Thoracic aorta (tissue), 2 donors: ENCODE results near the gene CNKSR1. TPM values are rescaled to one million over a fixed set of nuclear protein-coding genes. Genes with fewer than 3 reads are reported as not detected.

ENCODE experiments used
- ATAC-seq: fragments of 150-250 bp; one replicate; pipeline ENCODE4 v1.8.0; 2017; ENCODE audit warnings: low read depth; ENCODE audit not compliant: insufficient number of reproducible peaks, low FRiP score
- DNase-seq: peaks from one replicate; pipeline ENCODE4 v3.0.0-alpha.2; 2020; ENCODE audit warnings: low spot score
- H3K27ac ChIP-seq, 2 donors: fragments of 200-600 bp; sonication (generic); 1 replicate in 1 of 2; 2 replicates in 1 of 2; pipeline ENCODE4 v1.5.1; 2016; ENCODE audit warnings: mild to moderate bottlenecking in 2 of 2, moderate library complexity in 2 of 2
- H3K27me3 ChIP-seq: fragments of 200-600 bp; sonication (generic); replicated peaks from 2 replicates; pipeline ENCODE4 v1.6.0; 2016; ENCODE audit warnings: mild to moderate bottlenecking; ENCODE audit not compliant: insufficient read depth
- H3K36me3 ChIP-seq: fragments of 200-600 bp; sonication (generic); one replicate; pipeline ENCODE4 v1.5.1; 2016
- H3K4me1 ChIP-seq, 2 donors: fragments of 200-600 bp; sonication (generic); 1 replicate in 1 of 2; 2 replicates in 1 of 2; pipeline versions ENCODE4 v1.5.1 to v1.6.0; 2016; ENCODE audit warnings: low read depth in 2 of 2, mild to moderate bottlenecking in 1 of 2; ENCODE audit not compliant: control insufficient read depth in 1 of 2
- H3K4me3 ChIP-seq: fragments of 200-600 bp; sonication (generic); 2 replicates; pipeline ENCODE4 v1.5.1; 2016; ENCODE audit warnings: mild to moderate bottlenecking
- H3K9me3 ChIP-seq: fragments of 200-600 bp; sonication (generic); 2 replicates; pipeline ENCODE4 v1.5.1; 2016
- CTCF ChIP-seq: fragments of 200-600 bp; sonication (generic); IDR thresholded peaks from one replicate; pipeline ENCODE4 v1.5.1; 2019; ENCODE audit warnings: antibody characterized with exemption
- total RNA-seq, 2 donors: library from RNA; depleted of rRNA; stranded (reverse); fragments of >200 nt; gene quantifications; one replicate each; pipeline versions ENCODE4 v1.1.0 to v1.2.3, GENCODE V29; 2016

The CNKSR1 gene
- total RNA-seq, 2 donors from 2014 or later = 5.8 to 17.5 TPM

GRCh38 chr1:26233903-26234643 lies 56.8 kb downstream of the CNKSR1 start, which contains the start of gene CEP85:
Gene CEP85, plus strand, starts transcription at chr1:26234200. Its CDS starts 5,584 bp downstream, at chr1:26239784.
- Histone ChIP-seq H3K4me3 (peak within 1 kb of the TSS; percentile 98), H3K36me3 (no peaks in the 10 kb centered on the region), H3K4me1 (peaks cover 3 to 10% of the 10 kb centered on the region in 2 donors), H3K27me3 (no peaks in the 10 kb centered on the region), H3K27ac (peak within 1 kb of the TSS; percentile 81 to 83), H3K9me3 (no peaks in the 10 kb centered on the region)
- DNase-seq = peak; percentile 88
- ATAC-seq = peak; percentile 96
- peak; percentile 37 for TF ChIP-seq CTCF

GRCh38 chr1:26234644-26235370 lies 57.5 kb downstream of the CNKSR1 start:
- no peak for DNase-seq
- Histone ChIP-seq H3K4me3 (peak overlapping the region; percentile 98), H3K4me1 (peaks cover 3 to 10% of the 10 kb centered on the region in 2 donors), H3K36me3 (no peaks in the 10 kb centered on the region), H3K9me3 (no peaks in the 10 kb centered on the region), H3K27ac (peak overlapping the region; percentile 81 to 83), H3K27me3 (no peaks in the 10 kb centered on the region)
- TF ChIP-seq CTCF = no peak
- ATAC-seq = no peak

GRCh38 chr1:26237230-26237966 lies 60.1 kb downstream of the CNKSR1 start:
- H3K27me3 ChIP-seq = no peaks in the 10 kb centered on the region
- H3K36me3 ChIP-seq = no peaks in the 10 kb centered on the region
- peaks cover 3 to 10% of the 10 kb centered on the region in 2 donors for H3K4me1 ChIP-seq
- no peaks in the 10 kb centered on the region for H3K9me3 ChIP-seq
- TF ChIP-seq CTCF = no peak
- ATAC-seq = no peak
- no peak for DNase-seq
- H3K4me3 ChIP-seq = no peak overlapping the region
- no peak overlapping the region for H3K27ac ChIP-seq

Other genes with a start within 250 kb of the CNKSR1 start
- 1 to 10 TPM; 3.6 to 6.9 TPM for gene PAFAH2, start 179.4 kb upstream of the CNKSR1 start, total RNA-seq
- gene EXTL1, start 155.7 kb upstream of the CNKSR1 start, total RNA-seq = 1 to 10 TPM in 1 of 2 donors, not detected in 1; 1.6 TPM
- gene SLC30A2, start 131.4 kb upstream of the CNKSR1 start, total RNA-seq = not detected
- not detected for gene TRIM63, start 109.9 kb upstream of the CNKSR1 start, total RNA-seq
- gene PDIK1L, start 65.7 kb upstream of the CNKSR1 start, total RNA-seq = 10 to 100 TPM in 1 of 2 donors, 1 to 10 TPM in 1; 9.6 to 10.4 TPM
- gene FAM110D, start 18.4 kb upstream of the CNKSR1 start, total RNA-seq = 10 to 100 TPM in 1 of 2 donors, 1 to 10 TPM in 1; 9.9 to 10.6 TPM
- gene C1orf232, start 8.5 kb upstream of the CNKSR1 start, total RNA-seq = not detected
- gene ZNF593, start 7.6 kb upstream of the CNKSR1 start, total RNA-seq = 10 to 100 TPM; 14.4 to 20.5 TPM
- not detected for gene ZNF593OS, start 5.7 kb upstream of the CNKSR1 start, total RNA-seq
- gene CATSPER4, start 13.1 kb downstream of the CNKSR1 start, total RNA-seq = not detected
- 1 to 10 TPM; 2.8 to 4.0 TPM for gene CEP85, start 56.7 kb downstream of the CNKSR1 start, total RNA-seq
- 100 to 1,000 TPM in 1 of 2 donors, 10 to 100 TPM in 1; 79.2 to 137 TPM for gene SH3BGRL3, start 102.6 kb downstream of the CNKSR1 start, total RNA-seq
- 10 to 100 TPM in 1 of 2 donors, 1 to 10 TPM in 1; 9.6 to 23.2 TPM for gene UBXN11, start 129.1 kb downstream of the CNKSR1 start, total RNA-seq
- 1 to 10 TPM in 1 of 2 donors, not detected in 1; 2.7 TPM for gene CD52, start 140.5 kb downstream of the CNKSR1 start, total RNA-seq
- gene CRYBG2, start 176.6 kb downstream of the CNKSR1 start, total RNA-seq = not detected
- not detected for gene ZNF683, start 195.3 kb downstream of the CNKSR1 start, total RNA-seq
- not detected for gene LIN28A, start 233.3 kb downstream of the CNKSR1 start, total RNA-seq